ENCODE results near the gene ARHGAP10.

Gene ARHGAP10

GRCh38 chr4:148093065-148093464 is 361.2 kb downstream of the ARHGAP10 start:
- DNase-seq (ENCODE audit: low read depth, low spot score) = no peak

GRCh38 chr4:148094149-148094548 is 362.3 kb downstream of the ARHGAP10 start:
- no peak for DNase-seq (ENCODE audit: low read depth, low spot score)

GRCh38 chr4:148095346-148095923 is 363.5 kb downstream of the ARHGAP10 start:
- no peak for DNase-seq (ENCODE audit: low read depth, low spot score)

GRCh38 chr4:148097801-148098200 is 365.9 kb downstream of the ARHGAP10 start:
- DNase-seq (ENCODE audit: low read depth, low spot score) = no peak

- DNase-seq (ENCODE audit: low read depth, low spot score) = no peak
Observed at GRCh38 chr4:148101235-148101634, 369.3 kb downstream of the ARHGAP10 start.

GRCh38 chr4:148101790-148102189 is 369.9 kb downstream of the ARHGAP10 start:
- no peak for DNase-seq (ENCODE audit: low read depth, low spot score)

- no peak for DNase-seq (ENCODE audit: low read depth, low spot score)
Observed at GRCh38 chr4:148103597-148104355, 371.9 kb downstream of the ARHGAP10 start.

- no peak for DNase-seq (ENCODE audit: low read depth, low spot score)
Observed at GRCh38 chr4:148108766-148109165, 376.9 kb downstream of the ARHGAP10 start.

- DNase-seq (ENCODE audit: low read depth, low spot score) = no peak
Observed at GRCh38 chr4:148109216-148109615, 377.3 kb downstream of the ARHGAP10 start.

GRCh38 chr4:148110169-148110568 is 378.3 kb downstream of the ARHGAP10 start:
- DNase-seq (ENCODE audit: low read depth, low spot score) = no peak

GRCh38 chr4:148112231-148112982 is 380.5 kb downstream of the ARHGAP10 start:
- DNase-seq (ENCODE audit: low read depth, low spot score) = no peak

- DNase-seq (ENCODE audit: low read depth, low spot score) = no peak
Observed at GRCh38 chr4:148114436-148114835, 382.5 kb downstream of the ARHGAP10 start.

- DNase-seq (ENCODE audit: low read depth, low spot score) = no peak
Observed at GRCh38 chr4:148116264-148116663, 384.4 kb downstream of the ARHGAP10 start.

GRCh38 chr4:148116969-148117368 is 385.1 kb downstream of the ARHGAP10 start:
- no peak for DNase-seq (ENCODE audit: low read depth, low spot score)

- no peak for DNase-seq (ENCODE audit: low read depth, low spot score)
Observed at GRCh38 chr4:148118179-148118578, 386.3 kb downstream of the ARHGAP10 start.

- DNase-seq (ENCODE audit: low read depth, low spot score) = no peak
Observed at GRCh38 chr4:148118633-148119032, 386.7 kb downstream of the ARHGAP10 start.

- DNase-seq (ENCODE audit: low read depth, low spot score) = no peak
Observed at GRCh38 chr4:148120216-148120615, 388.3 kb downstream of the ARHGAP10 start.

Data from activated naive CD8-positive, alpha-beta T cell treated with anti-CD3 and anti-CD28 coated beads, Interleukin-2, amount 50 U/mL, for 16 hours (primary cell).